OCI-LY1 (cell line): Measurements from ENCODE around the gene CCT7.

Experiments used
- EZH2 ChIP-seq: fragments of 200-600 bp; sonication (generic), shearing (Covaris generic); IDR thresholded peaks from 2 replicates; pipeline ENCODE4 v1.8.0; 2017; ENCODE audit warnings: borderline replicate concordance, mixed run types, mild to moderate bottlenecking, antibody characterized with exemption, low read length, moderate library complexity, mixed read lengths
- TF ChIP-seq, protein P1 (sequence below): fragments of 200-600 bp; sonication (generic), shearing (Covaris generic); IDR thresholded peaks from 2 replicates; pipeline ENCODE4 v1.5.1; 2017; ENCODE audit warnings: mild to moderate bottlenecking, antibody characterized with exemption, low read length, moderate library complexity, mixed read lengths

GRCh38 chr2:73255907-73256617, 22.0 kb downstream of the CCT7 start:
- TF ChIP-seq, protein P1, sequence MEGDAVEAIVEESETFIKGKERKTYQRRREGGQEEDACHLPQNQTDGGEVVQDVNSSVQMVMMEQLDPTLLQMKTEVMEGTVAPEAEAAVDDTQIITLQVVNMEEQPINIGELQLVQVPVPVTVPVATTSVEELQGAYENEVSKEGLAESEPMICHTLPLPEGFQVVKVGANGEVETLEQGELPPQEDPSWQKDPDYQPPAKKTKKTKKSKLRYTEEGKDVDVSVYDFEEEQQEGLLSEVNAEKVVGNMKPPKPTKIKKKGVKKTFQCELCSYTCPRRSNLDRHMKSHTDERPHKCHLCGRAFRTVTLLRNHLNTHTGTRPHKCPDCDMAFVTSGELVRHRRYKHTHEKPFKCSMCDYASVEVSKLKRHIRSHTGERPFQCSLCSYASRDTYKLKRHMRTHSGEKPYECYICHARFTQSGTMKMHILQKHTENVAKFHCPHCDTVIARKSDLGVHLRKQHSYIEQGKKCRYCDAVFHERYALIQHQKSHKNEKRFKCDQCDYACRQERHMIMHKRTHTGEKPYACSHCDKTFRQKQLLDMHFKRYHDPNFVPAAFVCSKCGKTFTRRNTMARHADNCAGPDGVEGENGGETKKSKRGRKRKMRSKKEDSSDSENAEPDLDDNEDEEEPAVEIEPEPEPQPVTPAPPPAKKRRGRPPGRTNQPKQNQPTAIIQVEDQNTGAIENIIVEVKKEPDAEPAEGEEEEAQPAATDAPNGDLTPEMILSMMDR, result no peak
- no peak for TF ChIP-seq EZH2
